Ectodermal cell (in vitro differentiated cells): Measurements from ENCODE around the gene CHCHD2.
"Not testable (repeated sequence)": the region's sequence is repeated elsewhere in the genome, so short reads cannot be mapped to it uniquely, and the experiment has no call there.

ENCODE experiments used
- H3K27ac ChIP-seq: 2 replicates; pipeline ENCODE4 v1.7.0; 2013; ENCODE audit warnings: mild to moderate bottlenecking, low read depth, low read length; ENCODE audit not compliant: insufficient read depth, poor library complexity, severe bottlenecking
- H3K27me3 ChIP-seq: 2 replicates; pipeline ENCODE4 v1.7.0; 2013; ENCODE audit warnings: mild to moderate bottlenecking, low read length; ENCODE audit not compliant: insufficient read depth, control insufficient read depth, poor library complexity, severe bottlenecking
- H3K36me3 ChIP-seq: one replicate; pipeline ENCODE4 v1.7.0; 2013; ENCODE audit warnings: low read length; ENCODE audit not compliant: control insufficient read depth, insufficient read depth
- H3K4me1 ChIP-seq: one replicate; pipeline ENCODE4 v1.7.0; 2013; ENCODE audit warnings: low read length; ENCODE audit not compliant: control insufficient read depth, insufficient read depth
- H3K4me3 ChIP-seq: 2 replicates; pipeline ENCODE4 v1.7.0; 2013; ENCODE audit warnings: low read depth, low read length, control low read depth; ENCODE audit not compliant: insufficient read depth
- H3K9me3 ChIP-seq: 2 replicates; pipeline ENCODE4 v1.7.0; 2013; ENCODE audit warnings: mild to moderate bottlenecking, low read length, moderate library complexity; ENCODE audit not compliant: control insufficient read depth
- WGBS, 2 experiments: methylation state at CpG; one replicate each; pipeline ENCODE4 v1.1.7; 2013; ENCODE audit warnings: missing lambda C conversion rate in 2 of 2; 5-methylcytosine and 5-hydroxymethylcytosine counted together

CHCHD2 gene

GRCh38 chr7:56083150-56083785 lies 23.0 kb downstream of the CHCHD2 start:
- Histone ChIP-seq H3K9me3 (no peaks in the 10 kb centered on the region), H3K36me3 (no peaks in the 10 kb centered on the region), H3K4me3 (no peak overlapping the region), H3K4me1 (no peaks in the 10 kb centered on the region), H3K27ac (no peak overlapping the region), H3K27me3 (no peaks in the 10 kb centered on the region)
- 91 to 93% methylated on average over 13 of the region's 13 CpGs for WGBS, 2 experiments

GRCh38 chr7:56081626-56082340 lies 24.5 kb downstream of the CHCHD2 start:
- Histone ChIP-seq H3K27ac (no peak overlapping the region), H3K27me3 (no peaks in the 10 kb centered on the region), H3K9me3 (no peaks in the 10 kb centered on the region), H3K4me3 (no peak overlapping the region), H3K36me3 (no peaks in the 10 kb centered on the region), H3K4me1 (no peaks in the 10 kb centered on the region)
- WGBS, 2 experiments, result 95 to 97% methylated on average over 29 of the region's 29 CpGs

- not testable (repeated sequence) for H3K27ac ChIP-seq, H3K27me3 ChIP-seq, H3K36me3 ChIP-seq, H3K9me3 ChIP-seq, H3K4me3 ChIP-seq, H3K4me1 ChIP-seq
- WGBS, 2 experiments, result 95% methylated on average over 28 of the region's 28 CpGs
These were observed 25.4 kb downstream of the CHCHD2 start for GRCh38 chr7:56080726-56081435.

- no peaks in the 10 kb centered on the region for H3K27me3 ChIP-seq
- no peaks in the 10 kb centered on the region for H3K36me3 ChIP-seq
- no peak overlapping the region for H3K27ac ChIP-seq
- H3K4me3 ChIP-seq, result no peak overlapping the region
- 89 to 92% methylated on average over 12 of the region's 12 CpGs for WGBS, 2 experiments
- no peaks in the 10 kb centered on the region for H3K9me3 ChIP-seq
- no peaks in the 10 kb centered on the region for H3K4me1 ChIP-seq
These were observed 26.7 kb downstream of the CHCHD2 start for GRCh38 chr7:56079450-56080185.

DNA sequence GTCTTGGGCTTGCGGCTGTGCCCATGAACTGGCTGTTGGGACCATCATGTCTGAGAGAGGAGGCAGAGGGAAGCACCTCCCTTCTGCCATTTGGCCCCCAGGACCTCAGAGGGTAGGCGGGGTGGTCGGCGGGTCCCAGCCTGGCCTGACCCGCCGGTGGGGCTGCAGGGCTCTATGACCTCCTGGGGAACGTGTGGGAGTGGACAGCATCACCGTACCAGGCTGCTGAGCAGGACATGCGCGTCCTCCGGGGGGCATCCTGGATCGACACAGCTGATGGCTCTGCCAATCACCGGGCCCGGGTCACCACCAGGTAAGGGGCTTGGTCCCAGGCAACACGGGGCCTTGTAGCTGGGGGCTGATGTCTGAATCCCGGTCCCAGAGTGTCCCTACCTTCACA lies 28.1 kb downstream of the CHCHD2 start:
- Histone ChIP-seq H3K36me3 (no peaks in the 10 kb centered on the region), H3K9me3 (no peaks in the 10 kb centered on the region), H3K4me1 (no peaks in the 10 kb centered on the region), H3K27ac (no peak overlapping the region), H3K4me3 (no peak overlapping the region), H3K27me3 (no peaks in the 10 kb centered on the region)
- 94 to 97% methylated on average over 16 of the region's 16 CpGs for WGBS, 2 experiments

DNA sequence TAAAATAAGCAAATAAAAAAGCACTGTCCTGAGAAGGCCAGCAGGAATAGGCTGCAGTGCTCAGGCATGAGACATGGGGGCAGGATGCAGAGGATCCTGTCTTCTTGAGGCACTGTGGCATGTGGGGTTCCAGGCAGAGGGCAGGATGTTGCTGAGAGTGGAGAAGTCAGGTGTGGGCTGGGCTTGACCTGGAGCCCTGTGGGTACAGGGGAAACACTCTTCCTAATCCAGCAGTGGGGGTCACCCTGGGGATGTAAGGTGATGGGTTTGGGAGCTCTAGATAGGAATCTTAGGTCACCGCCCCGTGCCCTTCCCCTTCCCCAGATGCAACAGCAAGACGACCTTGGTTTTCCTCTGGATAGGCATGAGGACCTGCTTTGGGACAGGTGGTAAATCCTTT lies 28.6 kb downstream of the CHCHD2 start:
- Histone ChIP-seq H3K9me3 (no peaks in the 10 kb centered on the region), H3K27ac (no peak overlapping the region), H3K36me3 (no peaks in the 10 kb centered on the region), H3K4me1 (no peaks in the 10 kb centered on the region), H3K27me3 (no peaks in the 10 kb centered on the region), H3K4me3 (no peak overlapping the region)
- WGBS, 2 experiments, result 87 to 98% methylated on average over 3 of the region's 3 CpGs

- H3K27me3 ChIP-seq, result no peaks in the 10 kb centered on the region
- no peak overlapping the region for H3K27ac ChIP-seq
- 38 to 44% methylated on average over 19 of the region's 19 CpGs for WGBS, 2 experiments
- no peaks in the 10 kb centered on the region for H3K9me3 ChIP-seq
- peaks cover 5% of the 10 kb centered on the region for H3K36me3 ChIP-seq
- no peak overlapping the region for H3K4me3 ChIP-seq
- H3K4me1 ChIP-seq, result no peaks in the 10 kb centered on the region
These were observed 31.9 kb downstream of the CHCHD2 start for GRCh38 chr7:56074371-56074791.

- not testable (repeated sequence) for H3K9me3 ChIP-seq, H3K27me3 ChIP-seq, H3K4me1 ChIP-seq, H3K27ac ChIP-seq, H3K4me3 ChIP-seq
- peaks cover 21% of the 10 kb centered on the region for H3K36me3 ChIP-seq
- 97% methylated on average over 13 of the region's 13 CpGs for WGBS, 2 experiments
These were observed 39.9 kb downstream of the CHCHD2 start for GRCh38 chr7:56066376-56066775.

GRCh38 chr7:56063882-56064625 lies 42.2 kb downstream of the CHCHD2 start, which contains the start of gene SUMF2:
Gene SUMF2 (plus strand): TSS chr7:56064286. CDS start chr7:56064312, 26 bp downstream.
- H3K27me3 ChIP-seq, result no peaks in the 10 kb centered on the region
- H3K27ac ChIP-seq, result peak within 1 kb of the TSS; percentile 79
- no peaks in the 10 kb centered on the region for H3K4me1 ChIP-seq
- 2% methylated on average over 49 of the region's 49 CpGs for WGBS, 2 experiments
- H3K9me3 ChIP-seq, result no peaks in the 10 kb centered on the region
- H3K36me3 ChIP-seq, result peaks cover 33% of the 10 kb centered on the region
- H3K4me3 ChIP-seq, result peak within 1 kb of the TSS; percentile 74
